ENCODE data around the gene CEP128.

Gene CEP128

GRCh38 chr14:80771201-80771600 is 170.3 kb downstream of the CEP128 start:
- no peak for DNase-seq (ENCODE audit: low read depth)

GRCh38 chr14:80770114-80770908 is 171.2 kb downstream of the CEP128 start:
- no peak for DNase-seq (ENCODE audit: low read depth)

- no peak for DNase-seq (ENCODE audit: low read depth)
Measured at GRCh38 chr14:80768646-80769045, 172.9 kb downstream of the CEP128 start.

GRCh38 chr14:80764921-80765507 is 176.5 kb downstream of the CEP128 start:
- DNase-seq (ENCODE audit: low read depth): no peak

GRCh38 chr14:80764496-80764895 is 177.0 kb downstream of the CEP128 start:
- no peak for DNase-seq (ENCODE audit: low read depth)

GRCh38 chr14:80762641-80763228 is 178.8 kb downstream of the CEP128 start:
- no peak for DNase-seq (ENCODE audit: low read depth)

- DNase-seq (ENCODE audit: low read depth): no peak
Measured at GRCh38 chr14:80754696-80755095, 186.8 kb downstream of the CEP128 start.

GRCh38 chr14:80751285-80751684 is 190.3 kb downstream of the CEP128 start:
- DNase-seq (ENCODE audit: low read depth): no peak

- DNase-seq (ENCODE audit: low read depth): no peak
Measured at GRCh38 chr14:80726211-80726610, 215.3 kb downstream of the CEP128 start.

- DNase-seq (ENCODE audit: low read depth): no peak
Measured at GRCh38 chr14:80718940-80719339, 222.6 kb downstream of the CEP128 start.

GRCh38 chr14:80714474-80714873 is 227.1 kb downstream of the CEP128 start:
- no peak for DNase-seq (ENCODE audit: low read depth)

- DNase-seq (ENCODE audit: low read depth): no peak
Measured at GRCh38 chr14:80713076-80713850, 228.3 kb downstream of the CEP128 start.

GRCh38 chr14:80705241-80705980 is 236.1 kb downstream of the CEP128 start:
- DNase-seq (ENCODE audit: low read depth): no peak

GRCh38 chr14:80700601-80701000 is 240.9 kb downstream of the CEP128 start:
- DNase-seq (ENCODE audit: low read depth): no peak

GRCh38 chr14:80699861-80700260 is 241.7 kb downstream of the CEP128 start:
- no peak for DNase-seq (ENCODE audit: low read depth)

- no peak for DNase-seq (ENCODE audit: low read depth)
Measured at GRCh38 chr14:80698974-80699373, 242.6 kb downstream of the CEP128 start.

GRCh38 chr14:80695869-80696268 is 245.7 kb downstream of the CEP128 start:
- no peak for DNase-seq (ENCODE audit: low read depth)

GRCh38 chr14:80692903-80693302 is 248.6 kb downstream of the CEP128 start:
- DNase-seq (ENCODE audit: low read depth): no peak

GRCh38 chr14:80681651-80682050 is 259.9 kb downstream of the CEP128 start:
- no peak for DNase-seq (ENCODE audit: low read depth)

GRCh38 chr14:80679273-80679672 is 262.3 kb downstream of the CEP128 start:
- no peak for DNase-seq (ENCODE audit: low read depth)

- DNase-seq (ENCODE audit: low read depth): no peak
Measured at GRCh38 chr14:80678436-80678835, 263.1 kb downstream of the CEP128 start.

GRCh38 chr14:80669426-80669825 is 272.1 kb downstream of the CEP128 start:
- no peak for DNase-seq (ENCODE audit: low read depth)

All from CMK (cell line).